ENCODE results near the gene STK11IP.
A peak's percentile ranks its signal among the peaks of the same experiment; 100 is the strongest.

STK11IP gene

DNA sequence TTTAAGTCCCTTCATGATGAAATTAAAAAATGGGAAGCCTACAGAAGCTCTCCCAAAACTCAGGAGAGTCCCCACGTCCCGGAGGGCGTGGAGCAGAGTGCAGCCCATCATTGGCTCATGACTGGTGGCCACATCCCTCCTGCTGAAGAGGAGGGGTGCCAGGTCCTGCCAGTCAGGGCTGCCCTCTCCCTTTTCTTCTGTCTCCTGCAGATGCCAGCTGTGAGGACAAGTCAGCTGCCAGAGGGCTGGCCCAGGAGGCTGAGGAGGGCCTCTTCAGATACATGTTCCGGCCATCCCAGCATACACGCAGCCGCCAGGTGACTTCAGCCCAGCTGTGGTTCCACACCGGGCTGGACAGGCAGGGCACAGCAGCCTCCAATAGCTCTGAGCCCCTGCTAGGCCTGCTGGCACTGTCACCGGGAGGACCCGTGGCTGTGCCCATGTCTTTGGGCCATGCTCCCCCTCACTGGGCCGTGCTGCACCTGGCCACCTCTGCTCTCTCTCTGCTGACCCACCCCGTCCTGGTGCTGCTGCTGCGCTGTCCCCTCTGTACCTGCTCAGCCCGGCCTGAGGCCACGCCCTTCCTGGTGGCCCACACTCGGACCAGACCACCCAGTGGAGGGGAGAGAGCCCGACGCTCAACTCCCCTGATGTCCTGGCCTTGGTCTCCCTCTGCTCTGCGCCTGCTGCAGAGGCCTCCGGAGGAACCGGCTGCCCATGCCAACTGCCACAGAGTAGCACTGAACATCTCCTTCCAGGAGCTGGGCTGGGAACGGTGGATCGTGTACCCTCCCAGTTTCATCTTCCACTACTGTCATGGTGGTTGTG, 23.0 kb upstream of the STK11IP start:
- Histone ChIP-seq H3K27me3 (replicated peaks; ENCODE audit: control insufficient read depth, insufficient read depth, low read length) (peaks cover 13% of the 10 kb centered on the region), H3K4me1 (ENCODE audit: control insufficient read depth, insufficient read depth, low read length) (peaks cover 38% of the 10 kb centered on the region), H3K9ac (ENCODE audit: low read length) (no peak overlapping the region), H3K36me3 (ENCODE audit: control insufficient read depth, insufficient read depth, low read length, severe bottlenecking) (peaks cover 3% of the 10 kb centered on the region), H3K9me3 (ENCODE audit: control insufficient read depth, low read length) (no peaks in the 10 kb centered on the region), H3K4me3 (ENCODE audit: low read length) (no peak overlapping the region)
- no peak for DNase-seq (ENCODE audit: low read depth)

DNA sequence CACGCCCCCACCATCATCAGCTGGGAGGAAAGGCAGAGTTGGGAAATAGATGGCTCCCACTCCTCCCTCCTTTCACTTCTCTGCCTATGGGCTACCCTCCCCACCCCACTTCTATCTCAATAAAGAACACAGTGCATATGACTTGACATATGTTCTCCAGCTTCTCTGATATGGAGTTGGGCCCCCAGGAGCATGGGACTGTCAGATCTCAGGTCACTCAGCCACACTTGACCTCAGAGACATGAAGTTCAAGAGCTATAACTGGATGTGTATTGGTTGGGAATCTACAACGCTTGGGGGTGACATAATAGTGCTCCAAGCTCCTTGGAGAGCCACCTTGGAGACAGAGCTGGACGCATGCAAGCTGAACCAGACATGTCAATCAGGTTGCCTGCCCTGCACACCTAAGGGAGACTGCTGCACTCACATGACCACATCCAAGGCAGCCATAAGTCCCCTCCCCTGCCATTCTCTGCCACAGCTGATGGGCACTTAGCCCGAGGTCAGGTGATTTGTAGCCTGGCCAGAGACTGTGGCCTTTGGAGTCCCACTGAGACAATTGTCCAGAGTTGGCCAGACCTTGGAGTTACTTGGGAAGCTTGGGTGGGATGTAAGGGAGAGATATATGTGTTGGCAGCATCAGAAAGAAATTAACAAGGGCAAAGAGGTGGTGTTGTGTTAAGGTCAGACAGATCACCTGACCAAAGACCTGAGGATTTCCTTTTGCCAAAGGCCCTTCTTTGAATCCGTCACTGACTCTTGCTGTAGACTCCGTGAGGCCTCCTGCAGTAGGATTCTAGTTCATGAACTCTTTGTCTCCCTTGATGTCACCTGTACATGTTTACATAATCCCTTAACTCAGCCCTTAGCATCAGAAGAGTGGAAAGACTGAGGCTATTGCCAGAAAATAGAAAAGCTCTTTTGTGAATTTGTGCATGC, 21.8 kb upstream of the STK11IP start:
- DNase-seq (ENCODE audit: low read depth) = no peak
- H3K9me3 ChIP-seq (ENCODE audit: control insufficient read depth, low read length) = no peaks in the 10 kb centered on the region
- no peaks in the 10 kb centered on the region for H3K36me3 ChIP-seq (ENCODE audit: control insufficient read depth, insufficient read depth, low read length, severe bottlenecking)
- H3K4me1 ChIP-seq (ENCODE audit: control insufficient read depth, insufficient read depth, low read length) = peaks cover 36% of the 10 kb centered on the region
- no peak overlapping the region for H3K4me3 ChIP-seq (ENCODE audit: low read length)
- H3K27me3 ChIP-seq (replicated peaks; ENCODE audit: control insufficient read depth, insufficient read depth, low read length) = peaks cover 13% of the 10 kb centered on the region
- no peak overlapping the region for H3K9ac ChIP-seq (ENCODE audit: low read length)

DNA sequence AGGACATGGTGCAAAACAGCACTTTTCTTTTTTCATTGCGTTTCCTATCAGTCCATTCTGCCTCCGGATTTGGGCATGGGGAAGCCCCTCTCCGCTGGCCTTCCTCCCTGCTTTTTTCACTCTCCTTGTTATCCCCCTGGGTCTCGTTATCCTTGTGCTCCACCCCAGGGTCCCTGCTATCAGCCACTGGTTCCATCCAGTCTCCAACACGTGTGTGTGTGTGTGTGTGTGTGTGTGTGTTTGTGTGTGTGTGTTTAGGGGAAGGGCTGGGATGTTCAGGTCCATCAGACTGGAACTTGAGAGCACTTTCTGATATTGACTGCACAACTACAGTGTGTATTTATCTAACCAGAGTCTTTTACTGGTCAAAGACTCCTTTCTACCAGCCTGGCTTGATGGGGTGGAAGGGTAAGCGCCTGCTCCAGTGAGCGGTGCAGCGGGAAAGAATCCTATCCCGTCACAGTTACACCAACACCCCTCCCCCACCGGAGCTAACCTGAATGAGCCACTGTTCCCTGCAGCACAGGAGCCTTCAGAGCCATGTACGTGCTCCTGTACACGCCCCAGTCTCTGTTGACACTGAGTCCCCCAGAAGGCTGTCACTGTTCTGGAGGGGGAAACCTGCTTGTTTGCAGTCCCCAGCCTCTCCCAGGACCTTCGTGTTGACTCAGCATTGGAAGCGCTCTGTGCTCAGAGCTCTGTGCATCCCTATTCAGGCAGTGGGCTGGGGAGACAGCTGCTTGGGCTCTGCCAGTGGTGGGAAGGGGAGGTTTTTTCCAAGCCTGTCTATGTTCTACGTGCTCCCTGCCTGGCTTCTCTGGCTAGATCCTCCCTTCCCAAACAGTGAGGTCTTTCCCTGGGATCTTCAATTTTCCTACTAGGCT, 20.9 kb upstream of the STK11IP start:
- H3K9ac ChIP-seq (ENCODE audit: low read length) = no peak overlapping the region
- DNase-seq (ENCODE audit: low read depth) = no peak
- H3K4me3 ChIP-seq (ENCODE audit: low read length) = no peak overlapping the region
- H3K4me1 ChIP-seq (ENCODE audit: control insufficient read depth, insufficient read depth, low read length) = peaks cover 33% of the 10 kb centered on the region
- H3K9me3 ChIP-seq (ENCODE audit: control insufficient read depth, low read length) = no peaks in the 10 kb centered on the region
- peaks cover 13% of the 10 kb centered on the region for H3K27me3 ChIP-seq (replicated peaks; ENCODE audit: control insufficient read depth, insufficient read depth, low read length)
- no peaks in the 10 kb centered on the region for H3K36me3 ChIP-seq (ENCODE audit: control insufficient read depth, insufficient read depth, low read length, severe bottlenecking)

DNA sequence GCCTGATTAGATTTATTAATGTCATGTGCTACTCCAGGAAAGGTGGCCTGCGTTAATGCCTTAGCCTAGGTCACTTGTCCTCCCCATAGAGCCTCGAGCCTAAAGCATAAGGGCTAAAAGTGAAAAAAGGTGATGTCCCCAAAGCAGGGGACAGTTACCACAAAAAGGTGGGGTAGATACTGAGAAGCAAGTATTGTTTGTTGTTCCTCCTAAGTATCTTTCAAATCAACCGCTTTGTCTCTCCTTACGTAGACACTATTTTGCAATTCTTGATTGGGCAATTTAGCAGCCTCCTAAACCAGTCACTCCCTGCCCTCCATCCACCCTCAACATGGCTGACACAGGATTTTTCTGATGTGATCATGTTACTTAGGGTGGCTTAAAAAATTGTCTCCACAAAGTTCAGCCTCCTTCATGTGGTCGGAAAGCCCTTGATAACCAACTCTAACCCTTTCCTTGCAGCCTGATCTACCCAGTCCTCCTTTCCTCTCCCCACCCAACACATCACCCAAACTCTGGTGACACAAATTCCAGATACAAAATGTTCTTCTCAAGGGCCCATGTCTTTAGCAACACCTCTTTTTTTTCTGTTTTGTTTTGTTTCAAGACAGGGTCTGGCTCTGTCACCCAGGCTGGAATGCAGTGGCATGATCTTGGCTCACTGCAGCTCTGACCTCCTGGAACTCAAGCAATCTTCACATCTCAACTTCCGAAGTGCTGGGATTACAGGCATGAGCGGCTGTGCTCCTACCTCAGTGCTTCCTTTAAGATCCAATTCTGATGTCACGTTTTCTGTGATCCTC, 18.6 kb upstream of the STK11IP start:
- peak overlapping the region; percentile 21 for H3K9ac ChIP-seq (ENCODE audit: low read length)
- H3K4me1 ChIP-seq (ENCODE audit: control insufficient read depth, insufficient read depth, low read length) = peaks cover 30% of the 10 kb centered on the region
- H3K4me3 ChIP-seq (ENCODE audit: low read length) = peak overlapping the region; percentile 38
- DNase-seq (ENCODE audit: low read depth) = peak; percentile 74
- H3K27me3 ChIP-seq (replicated peaks; ENCODE audit: control insufficient read depth, insufficient read depth, low read length) = peaks cover 13% of the 10 kb centered on the region
- no peaks in the 10 kb centered on the region for H3K36me3 ChIP-seq (ENCODE audit: control insufficient read depth, insufficient read depth, low read length, severe bottlenecking)
- H3K9me3 ChIP-seq (ENCODE audit: control insufficient read depth, low read length) = no peaks in the 10 kb centered on the region

DNA sequence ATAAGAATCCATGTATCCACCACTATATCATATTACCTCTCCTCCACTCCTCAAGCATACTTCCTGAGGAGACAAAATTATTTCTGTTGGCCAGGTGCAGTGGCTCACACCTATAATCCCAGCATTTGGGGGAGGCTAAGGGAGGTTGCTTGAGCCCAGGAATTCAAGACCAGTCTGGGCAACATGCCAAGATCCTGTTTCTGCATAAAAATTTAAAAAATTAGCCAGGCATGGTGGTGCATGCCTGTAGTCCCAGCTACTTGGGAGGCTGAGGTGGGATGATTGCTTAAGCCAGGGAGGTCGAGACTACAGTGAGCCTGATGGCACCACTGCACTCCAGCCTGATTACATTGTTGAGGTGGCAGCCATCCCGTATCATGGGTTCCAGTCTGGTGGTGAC, 16.3 kb upstream of the STK11IP start:
- Histone ChIP-seq H3K9me3 (ENCODE audit: control insufficient read depth, low read length) (no peaks in the 10 kb centered on the region), H3K9ac (ENCODE audit: low read length) (no peak overlapping the region), H3K4me3 (ENCODE audit: low read length) (no peak overlapping the region), H3K4me1 (ENCODE audit: control insufficient read depth, insufficient read depth, low read length) (peaks cover 30% of the 10 kb centered on the region), H3K27me3 (replicated peaks; ENCODE audit: control insufficient read depth, insufficient read depth, low read length) (peaks cover 7% of the 10 kb centered on the region), H3K36me3 (ENCODE audit: control insufficient read depth, insufficient read depth, low read length, severe bottlenecking) (no peaks in the 10 kb centered on the region)
- no peak for DNase-seq (ENCODE audit: low read depth)

DNA sequence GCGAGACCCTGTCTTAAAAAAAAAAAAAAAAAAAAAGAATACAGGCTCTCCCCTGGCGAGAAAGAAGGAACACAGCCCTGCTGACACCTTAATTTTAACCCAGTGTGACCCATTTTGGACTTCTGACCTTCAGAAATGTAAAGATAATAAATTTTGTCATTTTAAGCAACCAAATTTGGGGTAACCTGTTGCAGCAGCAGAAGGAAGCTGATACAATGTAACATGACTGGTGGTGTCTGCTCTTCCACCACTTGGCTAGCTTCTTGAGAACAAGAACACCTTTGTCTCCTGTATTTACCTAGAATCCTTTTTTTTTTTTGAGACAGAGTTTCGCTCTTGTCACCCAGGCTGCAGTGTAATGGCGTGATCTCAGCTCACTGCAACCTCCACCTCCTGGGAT, 6.6 kb upstream of the STK11IP start:
- Histone ChIP-seq H3K27me3 (replicated peaks; ENCODE audit: control insufficient read depth, insufficient read depth, low read length) (no peaks in the 10 kb centered on the region), H3K4me1 (ENCODE audit: control insufficient read depth, insufficient read depth, low read length) (peaks cover 14% of the 10 kb centered on the region), H3K36me3 (ENCODE audit: control insufficient read depth, insufficient read depth, low read length, severe bottlenecking) (no peaks in the 10 kb centered on the region), H3K9ac (ENCODE audit: low read length) (no peak overlapping the region), H3K4me3 (ENCODE audit: low read length) (no peak overlapping the region), H3K9me3 (ENCODE audit: control insufficient read depth, low read length) (no peaks in the 10 kb centered on the region)
- DNase-seq (ENCODE audit: low read depth) = no peak

DNA sequence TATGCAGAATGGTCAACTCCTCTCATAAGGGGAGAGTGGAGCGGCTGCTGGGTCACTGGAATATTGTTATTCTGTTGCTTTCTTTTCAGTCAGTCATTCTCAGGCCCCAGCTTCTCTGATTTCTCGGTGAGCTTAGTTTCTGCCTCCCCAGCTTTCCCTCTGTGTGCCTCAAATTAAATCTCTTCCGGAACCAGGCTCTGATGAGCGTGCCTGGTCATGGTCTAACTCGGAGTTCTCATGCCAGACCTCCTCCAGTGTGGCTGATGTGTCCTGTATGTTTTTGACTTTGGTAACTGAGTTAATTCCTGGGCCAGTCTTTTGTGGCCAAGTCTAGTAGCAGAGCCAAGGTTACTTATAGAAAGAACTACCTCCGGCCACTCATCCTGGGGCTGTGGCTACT, 4.9 kb upstream of the STK11IP start:
- H3K36me3 ChIP-seq (ENCODE audit: control insufficient read depth, insufficient read depth, low read length, severe bottlenecking) = no peaks in the 10 kb centered on the region
- peak; percentile 62 for DNase-seq (ENCODE audit: low read depth)

DNA sequence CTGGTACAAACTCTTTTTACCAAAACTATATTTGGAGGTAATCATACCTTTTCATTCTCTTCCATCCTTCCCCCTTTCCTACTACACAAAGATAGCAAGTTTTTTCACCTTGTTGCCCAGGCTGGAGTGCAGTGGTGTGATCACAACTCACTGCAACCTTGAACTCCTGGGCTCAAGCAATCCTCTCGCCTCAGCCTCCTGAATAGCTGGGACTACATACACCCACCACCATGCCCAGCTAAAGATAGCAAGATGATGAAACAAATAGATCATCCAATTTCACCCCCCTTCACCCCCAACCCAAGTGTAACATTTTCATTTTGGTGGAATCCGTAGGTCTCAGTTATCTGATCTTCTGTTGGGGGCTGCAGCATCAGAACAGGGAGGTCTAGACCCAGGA, 4.5 kb upstream of the STK11IP start:
- peaks cover 26% of the 10 kb centered on the region for H3K4me1 ChIP-seq (ENCODE audit: control insufficient read depth, insufficient read depth, low read length)
- no peaks in the 10 kb centered on the region for H3K27me3 ChIP-seq (replicated peaks; ENCODE audit: control insufficient read depth, insufficient read depth, low read length)
- no peak for DNase-seq (ENCODE audit: low read depth)
- H3K36me3 ChIP-seq (ENCODE audit: control insufficient read depth, insufficient read depth, low read length, severe bottlenecking) = no peaks in the 10 kb centered on the region
- no peaks in the 10 kb centered on the region for H3K9me3 ChIP-seq (ENCODE audit: control insufficient read depth, low read length)
- H3K9ac ChIP-seq (ENCODE audit: low read length) = no peak overlapping the region
- no peak overlapping the region for H3K4me3 ChIP-seq (ENCODE audit: low read length)

More for the DNA sequence above, 4.9 kb upstream of the STK11IP start:
- peaks cover 26% of the 10 kb centered on the region for H3K4me1 ChIP-seq (ENCODE audit: control insufficient read depth, insufficient read depth, low read length)
- H3K9ac ChIP-seq (ENCODE audit: low read length) = no peak overlapping the region
- no peak overlapping the region for H3K4me3 ChIP-seq (ENCODE audit: low read length)
- no peaks in the 10 kb centered on the region for H3K27me3 ChIP-seq (replicated peaks; ENCODE audit: control insufficient read depth, insufficient read depth, low read length)
- no peaks in the 10 kb centered on the region for H3K9me3 ChIP-seq (ENCODE audit: control insufficient read depth, low read length)

DNA sequence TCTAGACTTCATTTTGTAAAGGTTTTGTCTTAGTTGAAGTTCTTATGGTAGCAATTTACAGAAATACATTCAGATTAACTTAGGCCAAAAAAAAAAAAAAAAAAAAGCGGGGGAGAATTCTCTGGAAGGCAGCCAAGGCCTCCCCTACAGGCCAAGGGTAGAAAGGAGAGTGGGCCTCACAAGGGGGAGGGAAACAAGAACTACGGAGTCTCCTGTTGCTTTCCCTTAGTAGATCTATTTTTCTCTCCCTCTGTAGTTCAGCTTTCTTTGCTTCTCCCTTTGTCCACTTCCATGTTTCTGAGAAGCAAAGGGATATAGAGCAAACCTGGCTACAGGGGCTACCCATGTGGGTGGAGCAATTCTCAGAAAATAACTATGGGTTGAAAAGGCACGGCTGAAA, 2.4 kb upstream of the STK11IP start:
- H3K27me3 ChIP-seq (replicated peaks; ENCODE audit: control insufficient read depth, insufficient read depth, low read length) = no peaks in the 10 kb centered on the region
- peak overlapping the region; percentile 75 for H3K9ac ChIP-seq (ENCODE audit: low read length)
- H3K36me3 ChIP-seq (ENCODE audit: control insufficient read depth, insufficient read depth, low read length, severe bottlenecking) = no peaks in the 10 kb centered on the region
- H3K4me3 ChIP-seq (ENCODE audit: low read length) = peak overlapping the region; percentile 11
- H3K4me1 ChIP-seq (ENCODE audit: control insufficient read depth, insufficient read depth, low read length) = peaks cover 36% of the 10 kb centered on the region
- peak; percentile 42 for DNase-seq (ENCODE audit: low read depth)
- no peaks in the 10 kb centered on the region for H3K9me3 ChIP-seq (ENCODE audit: control insufficient read depth, low read length)

DNA sequence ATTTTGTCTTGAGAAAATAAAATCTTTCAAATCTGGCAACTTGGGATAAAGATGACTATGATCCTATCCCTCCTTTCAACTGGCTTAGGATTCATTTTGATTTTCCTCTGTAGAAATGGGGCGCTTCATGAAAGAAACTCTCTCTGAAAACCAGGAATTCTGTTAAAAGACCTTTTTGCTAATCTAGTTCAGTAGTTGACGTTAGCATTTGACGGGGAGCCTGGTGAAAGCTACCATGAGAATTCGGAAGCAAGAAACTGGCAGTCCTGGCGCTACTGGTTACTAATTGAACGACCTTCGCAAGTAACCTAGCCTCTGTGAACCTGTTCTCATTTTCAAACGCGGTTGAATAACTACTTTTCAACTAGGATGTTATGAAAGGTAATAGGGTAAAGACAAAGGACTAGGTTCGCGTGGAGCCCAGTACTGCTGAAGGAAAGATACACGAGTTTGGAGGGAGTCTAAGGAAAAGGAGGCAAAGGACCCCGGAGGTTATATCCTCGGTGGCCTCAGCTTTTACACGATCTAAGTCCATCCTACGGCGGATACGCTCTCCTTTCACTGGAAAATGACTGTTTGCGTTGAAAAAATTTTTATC, 604 bp upstream of the STK11IP start:
- Histone ChIP-seq H3K4me1 (ENCODE audit: control insufficient read depth, insufficient read depth, low read length) (peaks cover 38% of the 10 kb centered on the region), H3K9ac (ENCODE audit: low read length) (peak overlapping the region; percentile 98), H3K27me3 (replicated peaks; ENCODE audit: control insufficient read depth, insufficient read depth, low read length) (no peaks in the 10 kb centered on the region), H3K9me3 (ENCODE audit: control insufficient read depth, low read length) (no peaks in the 10 kb centered on the region), H3K36me3 (ENCODE audit: control insufficient read depth, insufficient read depth, low read length, severe bottlenecking) (peaks cover 10% of the 10 kb centered on the region), H3K4me3 (ENCODE audit: low read length) (peak overlapping the region; percentile 86)
- DNase-seq (ENCODE audit: low read depth) = no peak
